Gastrocnemius medialis (tissue), 4 donors: ENCODE data around the gene ADTRP. TPM values are rescaled to one million over a fixed set of nuclear protein-coding genes. Genes with fewer than 3 reads are reported as not detected.

Experiments used
- ATAC-seq, 2 donors: fragments of 150-250 bp; one replicate each; pipeline ENCODE4 v1.9.1; 2016
- DNase-seq, 2 donors: peaks; one replicate each; pipeline ENCODE4 v3.0.0-alpha.2; 2019
- H3K27ac ChIP-seq, 4 donors: fragments of 200-600 bp; sonication (generic); 1 replicate in 1 of 4; 2 replicates in 3 of 4; pipeline ENCODE4 v1.5.1; 2016 to 2018; ENCODE audit warnings: mild to moderate bottlenecking in 2 of 4, moderate library complexity in 1 of 4
- H3K27me3 ChIP-seq, 3 donors: fragments of 200-600 bp; sonication (generic) in 2 of 3; 1 replicate in 1 of 3; 2 replicates in 2 of 3; pipeline versions ENCODE4 v1.5.1 to v1.6.0; 2016 to 2019; ENCODE audit warnings: mild to moderate bottlenecking in 1 of 3, moderate library complexity in 1 of 3
- H3K36me3 ChIP-seq, 2 donors: fragments of 200-600 bp; sonication (generic) in 1 of 2; one replicate each; pipeline ENCODE4 v1.5.1; 2017 to 2018
- H3K4me1 ChIP-seq, 2 donors: fragments of 200-600 bp; sonication (generic) in 1 of 2; one replicate each; pipeline ENCODE4 v1.5.1; 2016 to 2017; ENCODE audit warnings: mild to moderate bottlenecking in 2 of 2
- H3K4me3 ChIP-seq, 4 donors: fragments of 200-600 bp; sonication (generic) in 3 of 4; 1 replicate in 1 of 4; 2 replicates in 3 of 4; pipeline ENCODE4 v1.5.1; 2016 to 2019; ENCODE audit warnings: mild to moderate bottlenecking in 2 of 4
- H3K9me3 ChIP-seq, 3 donors: fragments of 200-600 bp; sonication (generic) in 2 of 3; 1 replicate in 1 of 3; 2 replicates in 2 of 3; pipeline ENCODE4 v1.5.1; 2016 to 2019
- POLR2A ChIP-seq, 2 donors: fragments of 450-650 bp; IDR thresholded peaks; one replicate each; pipeline ENCODE4 v1.6.1; 2017; ENCODE audit warnings: antibody characterized with exemption in 2 of 2, mild to moderate bottlenecking in 2 of 2, moderate library complexity in 2 of 2
- in situ Hi-C, 4 donors: fragments of 200-750 bp; cut with MboI; loops; one replicate each; pipeline versions ENCODE4 v1.15.0 to v1.8.0; 2017; ENCODE audit warnings: low sequenced_read_pairs in 4 of 4
- intact Hi-C: fragments of 100-400 bp; cut with DNase I; formaldehyde crosslinking; loops from one replicate; pipeline ENCODE4 v1.15.1; 2023; ENCODE audit warnings: low total_unique reads
- total RNA-seq, 4 donors: library from RNA; depleted of rRNA; stranded (reverse); fragments of >200 nt; gene quantifications; one replicate each; pipeline versions ENCODE4 v1.1.0 to v1.2.3, GENCODE V29; 2016
- TF ChIP-seq, protein P1 (sequence below), 5 experiments: fragments of 450-650 bp in 3 of 5; fragments of 200-600 bp in 2 of 5; sonication (generic) in 2 of 5; IDR thresholded peaks in 4 of 5; conservative IDR thresholded peaks in 1 of 5; 1 replicate in 4 of 5; 2 replicates in 1 of 5; pipeline ENCODE4 v1.5.1; 2016 to 2019; ENCODE audit warnings: antibody characterized with exemption in 5 of 5, mild to moderate bottlenecking in 3 of 5, moderate library complexity in 3 of 5

Gene ADTRP
- total RNA-seq, 4 donors from 2014 or later: 0.31 to 0.73 TPM; not detected in 2

DNA sequence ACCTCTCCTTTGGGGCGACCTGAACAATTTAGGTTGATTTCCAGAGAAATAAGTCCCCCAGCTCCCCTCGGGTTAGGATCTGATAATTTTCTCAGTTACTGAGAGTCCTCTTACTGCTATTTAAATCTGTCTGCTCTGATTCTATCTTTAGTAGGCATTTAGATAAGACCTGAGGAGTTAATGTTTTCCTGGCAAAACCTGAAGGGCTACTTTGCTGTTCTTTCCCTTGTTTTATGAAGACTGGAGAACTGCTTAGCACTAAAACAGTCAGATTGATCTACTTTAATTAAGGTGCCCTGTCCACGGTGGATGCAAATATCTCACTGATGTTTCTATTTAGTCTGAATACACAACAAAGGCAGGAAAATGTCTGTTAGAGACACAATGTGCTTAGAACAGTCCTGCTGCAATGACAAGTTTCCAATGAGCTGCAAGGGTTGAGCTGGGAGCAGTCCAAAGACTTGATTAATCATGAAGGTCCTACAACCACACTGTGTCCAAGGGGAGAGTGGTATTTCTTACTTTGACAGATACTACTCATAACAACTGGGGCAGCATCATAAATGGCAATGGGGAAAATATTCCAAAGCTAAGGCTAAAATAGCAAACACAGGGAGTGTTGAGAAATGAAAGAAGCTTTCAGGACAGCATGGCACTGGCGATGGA lies 15.7 kb downstream of the ADTRP start:
- no peak for DNase-seq
- Histone ChIP-seq H3K27ac (no peak overlapping the region), H3K27me3 (no peaks in the 10 kb centered on the region), H3K9me3 (no peaks in the 10 kb centered on the region), H3K36me3 (no peaks in the 10 kb centered on the region), H3K4me3 (no peak overlapping the region), H3K4me1 (no peaks in the 10 kb centered on the region)
- ATAC-seq: no peak
- in situ Hi-C loops: no loop called here
- intact Hi-C loops: no loop called here
- TF ChIP-seq POLR2A (IDR thresholded peaks at IDR 0.05): no peak
- TF ChIP-seq, protein P1, sequence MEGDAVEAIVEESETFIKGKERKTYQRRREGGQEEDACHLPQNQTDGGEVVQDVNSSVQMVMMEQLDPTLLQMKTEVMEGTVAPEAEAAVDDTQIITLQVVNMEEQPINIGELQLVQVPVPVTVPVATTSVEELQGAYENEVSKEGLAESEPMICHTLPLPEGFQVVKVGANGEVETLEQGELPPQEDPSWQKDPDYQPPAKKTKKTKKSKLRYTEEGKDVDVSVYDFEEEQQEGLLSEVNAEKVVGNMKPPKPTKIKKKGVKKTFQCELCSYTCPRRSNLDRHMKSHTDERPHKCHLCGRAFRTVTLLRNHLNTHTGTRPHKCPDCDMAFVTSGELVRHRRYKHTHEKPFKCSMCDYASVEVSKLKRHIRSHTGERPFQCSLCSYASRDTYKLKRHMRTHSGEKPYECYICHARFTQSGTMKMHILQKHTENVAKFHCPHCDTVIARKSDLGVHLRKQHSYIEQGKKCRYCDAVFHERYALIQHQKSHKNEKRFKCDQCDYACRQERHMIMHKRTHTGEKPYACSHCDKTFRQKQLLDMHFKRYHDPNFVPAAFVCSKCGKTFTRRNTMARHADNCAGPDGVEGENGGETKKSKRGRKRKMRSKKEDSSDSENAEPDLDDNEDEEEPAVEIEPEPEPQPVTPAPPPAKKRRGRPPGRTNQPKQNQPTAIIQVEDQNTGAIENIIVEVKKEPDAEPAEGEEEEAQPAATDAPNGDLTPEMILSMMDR (IDR thresholded peaks at IDR 0.05 in 4 of 5, conservative IDR thresholded peaks at IDR 0.05 in 1 of 5): no peak

DNA sequence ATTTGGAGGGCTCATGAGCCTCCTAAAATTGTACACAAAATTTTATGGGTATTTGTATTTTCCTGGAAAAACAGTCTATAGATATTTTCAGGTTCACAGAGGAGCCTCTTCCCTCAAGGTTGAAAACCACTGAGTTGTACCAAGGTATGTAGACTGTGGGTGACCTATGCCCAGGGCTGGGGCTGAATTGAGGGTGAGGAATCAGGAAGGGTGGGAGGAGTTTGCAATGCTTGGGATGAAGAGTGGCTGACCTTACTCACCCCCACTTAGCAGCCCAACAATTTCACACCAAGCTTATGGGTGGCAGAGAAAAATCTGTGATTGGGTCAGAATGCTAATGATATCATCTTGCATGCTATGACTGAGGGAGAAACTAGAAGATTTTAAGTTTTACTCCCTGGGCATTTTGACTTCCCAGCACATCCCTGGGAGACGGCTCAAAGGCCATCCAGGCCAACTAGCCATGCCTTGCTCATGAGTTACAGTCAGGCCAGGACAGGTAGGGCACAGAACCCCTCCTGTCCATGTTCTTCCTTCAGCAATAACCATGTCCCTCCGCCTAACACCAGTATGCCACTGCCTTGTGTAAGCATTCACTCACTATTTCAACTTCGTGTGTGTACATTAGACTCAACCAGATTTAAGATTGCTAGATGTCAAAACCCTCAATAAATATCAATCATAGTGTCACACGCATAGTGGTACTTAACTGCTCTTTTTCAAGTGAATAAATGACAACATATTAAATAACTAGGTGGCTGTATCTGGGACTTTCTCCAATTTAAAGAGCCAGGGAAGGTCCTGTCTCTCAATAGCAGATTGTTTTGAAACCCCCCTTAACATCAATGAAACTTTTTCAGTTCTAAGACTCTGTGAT lies 16.6 kb downstream of the ADTRP start:
- DNase-seq (no peak), ATAC-seq (no peak)
- Histone ChIP-seq H3K27ac (no peak overlapping the region), H3K9me3 (no peaks in the 10 kb centered on the region), H3K4me1 (no peaks in the 10 kb centered on the region), H3K27me3 (no peaks in the 10 kb centered on the region), H3K4me3 (no peak overlapping the region), H3K36me3 (no peaks in the 10 kb centered on the region)
- intact Hi-C loops (no loop called here), in situ Hi-C loops (no loop called here)
- TF ChIP-seq, protein P1 (IDR thresholded peaks at IDR 0.05 in 4 of 5, conservative IDR thresholded peaks at IDR 0.05 in 1 of 5): no peak
- TF ChIP-seq POLR2A (IDR thresholded peaks at IDR 0.05): no peak

DNA sequence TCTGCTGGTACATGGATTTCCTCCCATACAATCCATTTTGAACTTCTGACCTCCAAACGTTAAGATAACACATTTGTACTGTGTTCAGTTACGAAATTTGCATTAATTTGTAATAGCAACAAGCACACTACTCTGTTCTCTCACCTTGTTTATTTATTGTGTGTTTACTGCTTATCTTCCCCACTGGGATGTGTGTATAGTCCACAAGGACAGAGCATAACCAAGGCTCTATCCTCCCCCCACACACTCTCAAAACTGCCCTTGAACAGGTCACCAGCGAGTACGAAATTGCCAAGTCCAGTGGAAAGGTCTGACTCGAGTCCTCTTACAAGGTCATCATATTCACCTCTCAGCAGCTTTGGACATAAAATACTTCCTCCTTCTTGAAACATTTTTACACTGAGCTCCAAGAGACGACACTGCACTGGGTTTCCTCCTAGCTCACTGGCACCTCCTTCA lies 18.6 kb downstream of the ADTRP start:
- DNase-seq: no peak
- Histone ChIP-seq H3K27ac (no peak overlapping the region), H3K4me3 (no peak overlapping the region), H3K4me1 (no peaks in the 10 kb centered on the region), H3K9me3 (no peaks in the 10 kb centered on the region), H3K36me3 (no peaks in the 10 kb centered on the region), H3K27me3 (no peaks in the 10 kb centered on the region)
- no peak for ATAC-seq
- in situ Hi-C loops (no loop called here), intact Hi-C loops (no loop called here)
- TF ChIP-seq, protein P1 (IDR thresholded peaks at IDR 0.05 in 4 of 5, conservative IDR thresholded peaks at IDR 0.05 in 1 of 5): no peak
- TF ChIP-seq POLR2A (IDR thresholded peaks at IDR 0.05): no peak

DNA sequence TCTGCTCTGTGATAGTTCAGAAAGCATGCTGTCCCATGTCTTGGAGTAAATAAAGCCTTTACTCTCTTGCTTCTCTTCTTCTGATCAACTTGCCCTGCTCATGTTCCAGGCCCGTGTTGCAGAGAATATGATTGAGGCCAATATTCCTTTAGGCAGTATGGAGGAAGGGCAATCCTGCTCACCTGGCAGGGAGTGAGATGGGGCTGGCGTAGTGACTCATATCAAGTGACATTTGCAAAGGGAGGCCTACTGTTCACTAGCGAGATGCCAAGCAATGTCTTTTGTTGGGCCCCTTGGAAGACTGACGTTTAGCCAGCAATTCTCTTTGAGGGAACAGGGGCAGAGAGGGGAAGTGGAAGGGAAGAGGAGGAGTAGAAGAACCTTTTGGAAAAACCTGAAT lies 19.7 kb downstream of the ADTRP start:
- intact Hi-C loops: no loop called here
- TF ChIP-seq, protein P1 (IDR thresholded peaks at IDR 0.05 in 4 of 5, conservative IDR thresholded peaks at IDR 0.05 in 1 of 5): no peak
- DNase-seq: no peak

More for the DNA sequence above, 19.7 kb downstream of the ADTRP start:
- in situ Hi-C loops: no loop called here
- H3K4me1 ChIP-seq: no peaks in the 10 kb centered on the region
- H3K36me3 ChIP-seq: no peaks in the 10 kb centered on the region
- no peak overlapping the region for H3K4me3 ChIP-seq
- H3K27me3 ChIP-seq: no peaks in the 10 kb centered on the region
- H3K9me3 ChIP-seq: no peaks in the 10 kb centered on the region
- ATAC-seq: no peak
- H3K27ac ChIP-seq: no peak overlapping the region
